WI38 (cell line): ENCODE results near the gene FAF1.

ENCODE experiments used
- H3K4me3 ChIP-seq: 2 replicates; pipeline ENCODE4 v1.5.1; 2011; ENCODE audit warnings: low read depth, mild to moderate bottlenecking, control low read depth, low read length
- TF ChIP-seq, protein P1 (sequence below): IDR thresholded peaks from 2 replicates; pipeline ENCODE4 v1.5.1; 2012; ENCODE audit warnings: low read depth, mild to moderate bottlenecking, control low read depth, low read length

Gene FAF1

DNA sequence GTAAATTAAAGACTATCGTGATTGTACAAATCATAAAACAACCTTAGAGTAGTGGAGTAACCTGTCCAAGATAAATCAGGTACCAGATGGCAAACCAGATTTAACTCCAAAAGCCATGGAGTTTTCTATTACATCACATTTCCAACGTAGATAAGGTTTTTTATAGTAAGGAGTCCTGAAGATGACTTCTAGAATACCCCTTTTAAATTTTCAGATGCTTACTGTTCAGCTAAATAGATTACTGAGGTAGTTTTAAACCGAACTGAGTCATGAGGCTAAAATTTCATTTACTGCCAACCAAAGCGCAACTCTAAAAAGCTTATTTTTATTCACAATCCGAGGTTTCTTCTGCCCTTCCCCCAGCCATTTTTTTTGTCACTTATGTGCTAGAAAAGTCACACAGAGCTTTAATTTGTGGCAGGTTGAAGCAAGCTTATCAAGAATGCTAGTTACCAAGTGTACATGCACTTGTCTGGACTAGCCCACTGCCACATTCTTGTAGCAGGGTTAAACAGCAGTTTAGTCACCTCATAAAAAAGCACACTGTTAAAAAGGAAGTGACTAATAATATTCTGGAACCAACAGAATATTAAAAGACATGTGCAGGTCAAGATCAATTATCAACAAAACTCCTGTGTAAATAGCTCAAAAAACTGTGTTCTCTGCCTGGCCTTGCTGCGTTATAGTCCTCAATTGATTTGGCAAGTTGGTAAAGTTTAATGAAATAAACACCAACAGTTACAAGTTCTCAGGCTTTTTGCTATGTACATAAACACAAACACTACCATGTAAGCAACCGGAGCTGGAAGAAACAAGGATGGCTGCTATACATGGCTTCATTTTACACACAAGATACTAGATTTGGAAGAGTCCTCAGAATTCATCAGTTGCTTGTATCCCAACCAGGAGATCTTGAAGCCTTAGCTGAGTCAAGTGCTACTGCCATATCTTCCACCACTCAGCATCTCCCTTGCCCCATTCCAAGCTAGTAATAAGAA lies 356.5 kb downstream of the FAF1 start:
- no peak overlapping the region for H3K4me3 ChIP-seq
- TF ChIP-seq, protein P1, sequence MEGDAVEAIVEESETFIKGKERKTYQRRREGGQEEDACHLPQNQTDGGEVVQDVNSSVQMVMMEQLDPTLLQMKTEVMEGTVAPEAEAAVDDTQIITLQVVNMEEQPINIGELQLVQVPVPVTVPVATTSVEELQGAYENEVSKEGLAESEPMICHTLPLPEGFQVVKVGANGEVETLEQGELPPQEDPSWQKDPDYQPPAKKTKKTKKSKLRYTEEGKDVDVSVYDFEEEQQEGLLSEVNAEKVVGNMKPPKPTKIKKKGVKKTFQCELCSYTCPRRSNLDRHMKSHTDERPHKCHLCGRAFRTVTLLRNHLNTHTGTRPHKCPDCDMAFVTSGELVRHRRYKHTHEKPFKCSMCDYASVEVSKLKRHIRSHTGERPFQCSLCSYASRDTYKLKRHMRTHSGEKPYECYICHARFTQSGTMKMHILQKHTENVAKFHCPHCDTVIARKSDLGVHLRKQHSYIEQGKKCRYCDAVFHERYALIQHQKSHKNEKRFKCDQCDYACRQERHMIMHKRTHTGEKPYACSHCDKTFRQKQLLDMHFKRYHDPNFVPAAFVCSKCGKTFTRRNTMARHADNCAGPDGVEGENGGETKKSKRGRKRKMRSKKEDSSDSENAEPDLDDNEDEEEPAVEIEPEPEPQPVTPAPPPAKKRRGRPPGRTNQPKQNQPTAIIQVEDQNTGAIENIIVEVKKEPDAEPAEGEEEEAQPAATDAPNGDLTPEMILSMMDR, result no peak

DNA sequence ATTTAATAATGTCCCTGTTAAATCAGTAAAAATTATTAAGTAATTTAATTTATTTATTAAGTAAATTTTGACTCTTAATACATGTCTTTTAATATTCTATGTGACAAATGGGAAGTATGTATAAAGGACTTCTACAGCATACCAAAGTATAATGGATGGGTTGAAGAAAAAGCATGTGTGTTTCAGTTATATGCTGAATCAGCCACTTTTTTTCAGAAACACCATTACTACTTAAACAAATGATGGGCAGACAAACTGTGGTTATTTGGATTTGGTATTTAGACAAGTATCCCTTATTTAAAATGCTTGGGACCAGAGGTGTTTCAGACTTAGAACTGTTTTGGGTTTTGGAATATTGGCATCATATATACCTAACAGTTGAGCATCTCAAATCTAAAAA lies 360.5 kb downstream of the FAF1 start:
- no peak overlapping the region for H3K4me3 ChIP-seq
- TF ChIP-seq, protein P1, result no peak

GRCh38 chr1:50595874-50596273 lies 364.2 kb downstream of the FAF1 start:
- TF ChIP-seq, protein P1, result no peak

GRCh38 chr1:50593515-50593914 lies 366.6 kb downstream of the FAF1 start:
- H3K4me3 ChIP-seq, result no peak overlapping the region
- TF ChIP-seq, protein P1, result no peak

More at GRCh38 chr1:50595874-50596273, 364.2 kb downstream of the FAF1 start:
- H3K4me3 ChIP-seq, result no peak overlapping the region

DNA sequence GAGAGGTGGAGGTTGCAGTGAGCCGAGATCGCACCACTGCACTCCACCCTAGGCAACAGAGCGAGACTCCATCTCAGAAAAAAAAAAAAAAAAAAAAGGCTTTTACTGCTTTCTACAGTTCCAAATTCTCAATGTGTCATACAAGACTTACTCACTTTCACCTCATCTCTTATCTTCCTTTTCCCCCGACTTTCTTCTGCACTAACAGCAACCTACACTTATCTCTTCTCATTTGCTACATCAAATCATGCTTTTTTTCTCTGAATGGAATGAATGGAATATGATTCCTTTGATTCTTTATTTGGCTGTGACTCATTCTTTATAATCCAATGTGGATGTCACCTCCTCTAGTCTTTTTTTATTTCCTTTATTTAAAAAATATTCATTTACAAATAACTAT lies 368.5 kb downstream of the FAF1 start:
- H3K4me3 ChIP-seq, result no peak overlapping the region
- TF ChIP-seq, protein P1, result no peak

- no peak overlapping the region for H3K4me3 ChIP-seq
- TF ChIP-seq, protein P1, result no peak
Measured at GRCh38 chr1:50582346-50582745, 377.7 kb downstream of the FAF1 start.

DNA sequence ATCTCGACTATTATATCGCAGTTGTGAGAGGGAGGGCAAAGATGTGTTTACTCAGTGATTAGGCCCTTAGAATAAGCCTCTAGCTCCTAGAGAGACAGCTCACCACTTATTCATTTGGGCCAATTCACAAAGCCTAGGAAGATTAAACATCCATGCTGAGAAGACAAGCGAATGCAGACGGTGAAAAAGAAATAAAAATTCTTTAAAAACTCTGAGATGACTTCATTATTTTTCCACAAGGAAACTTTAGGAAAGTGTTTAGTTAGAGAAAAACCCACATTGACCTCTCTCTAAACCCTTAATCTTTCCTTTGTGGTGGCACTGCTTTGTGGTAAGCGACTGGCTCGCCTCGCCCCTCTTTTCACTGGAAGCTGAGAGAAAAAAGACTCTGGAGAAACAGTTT lies 390.0 kb downstream of the FAF1 start:
- no peak overlapping the region for H3K4me3 ChIP-seq
- TF ChIP-seq, protein P1, result no peak
